ENCODE results near the gene TMEM141.

TMEM141 gene
- 2.8 to 13.3 (median 7.4) reads per million in 18 experiments for total RNA-seq

- DNase-seq, result peak; percentile 99 to 100
Observed at GRCh38 chr9:136790640-136791515, at the start of gene TMEM141. TSS of gene TMEM141 (plus strand) at chr9:136791344. CDS start at chr9:136791371, 27 bp downstream.

DNA sequence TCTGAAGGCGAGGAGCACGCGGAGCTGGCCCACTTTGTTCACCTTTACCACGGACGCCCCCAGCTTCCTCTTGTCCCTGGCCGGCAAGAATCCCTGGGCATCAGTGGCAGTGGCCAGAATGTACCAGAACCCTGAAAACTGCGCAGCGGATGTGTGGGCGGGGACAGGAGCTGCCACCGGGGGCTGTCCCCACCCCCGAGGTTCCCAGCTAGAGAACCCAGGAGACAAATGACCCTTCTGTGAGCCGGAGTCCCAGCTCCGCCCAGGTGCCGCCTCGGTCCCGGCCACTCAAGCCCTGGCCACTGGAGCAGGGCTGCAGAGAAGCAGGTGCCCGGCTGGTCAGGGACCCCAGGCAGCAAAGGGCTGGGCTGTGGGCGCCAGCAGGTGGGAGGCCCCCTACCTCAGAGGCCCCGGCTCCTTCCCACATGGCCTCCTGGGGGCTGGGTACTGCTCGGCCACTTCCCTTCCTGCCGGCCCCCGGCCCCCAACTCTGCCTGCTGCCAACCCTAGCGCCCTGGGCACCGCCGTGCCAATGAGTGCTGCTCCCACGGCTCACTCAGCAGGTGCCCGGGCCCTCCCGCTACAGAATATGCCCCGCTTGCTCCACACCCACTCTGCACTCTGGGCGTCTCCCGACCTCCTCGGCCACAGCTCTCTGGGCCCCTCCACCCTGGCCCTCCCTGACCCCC, 49.1 kb upstream of the TMEM141 start:
- DNase-seq, result peak in 1 of 2 donors; percentile 27

DNA sequence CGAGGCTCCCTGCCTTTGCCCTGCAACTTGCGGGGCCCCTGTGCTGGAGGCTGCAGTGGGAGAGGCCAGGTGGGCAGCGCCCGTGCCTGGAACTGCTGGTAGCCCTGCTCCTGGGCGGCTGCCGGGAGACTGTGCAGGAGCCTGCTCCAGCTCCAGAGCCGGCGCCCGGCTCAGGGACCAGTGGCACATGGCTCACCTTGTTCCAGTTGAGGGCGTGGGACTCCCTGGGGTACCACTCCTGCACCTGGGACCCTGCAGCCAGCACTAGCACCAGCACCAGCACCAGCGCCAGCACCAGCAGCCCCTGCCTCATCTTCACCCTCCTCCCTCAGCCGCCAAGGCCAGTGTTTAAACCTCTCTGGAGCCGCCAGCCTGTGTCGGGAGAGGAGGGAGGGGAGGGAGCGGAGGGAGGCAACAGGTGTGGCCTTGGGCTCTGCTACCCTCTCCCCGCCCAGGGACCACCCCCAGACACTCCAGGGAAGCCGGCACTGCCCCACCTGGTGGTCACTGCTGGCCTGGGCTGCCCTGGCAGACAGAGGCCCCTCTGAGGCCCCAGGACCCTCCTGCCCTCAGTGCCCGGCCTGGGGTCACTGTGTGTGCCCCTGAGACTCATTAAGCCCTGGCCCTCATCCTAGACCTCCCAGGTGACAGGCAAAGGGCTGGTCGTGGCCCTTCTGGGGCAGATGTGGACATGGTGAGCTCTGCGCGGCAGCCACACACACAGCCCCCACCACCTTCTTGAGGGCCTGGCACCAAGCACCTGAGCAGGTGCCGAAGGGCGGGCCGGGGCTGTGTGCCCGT, 48.4 kb upstream of the TMEM141 start, which contains the start of gene LCN10:
Gene LCN10 (minus strand): TSS at position 350 of the 801 bp plus-strand sequence. CDS start 37 bp downstream, at position 313.
- DNase-seq, result no peak

- no peak for DNase-seq
Observed at GRCh38 chr9:136743639-136744211, 47.4 kb upstream of the TMEM141 start.

DNA sequence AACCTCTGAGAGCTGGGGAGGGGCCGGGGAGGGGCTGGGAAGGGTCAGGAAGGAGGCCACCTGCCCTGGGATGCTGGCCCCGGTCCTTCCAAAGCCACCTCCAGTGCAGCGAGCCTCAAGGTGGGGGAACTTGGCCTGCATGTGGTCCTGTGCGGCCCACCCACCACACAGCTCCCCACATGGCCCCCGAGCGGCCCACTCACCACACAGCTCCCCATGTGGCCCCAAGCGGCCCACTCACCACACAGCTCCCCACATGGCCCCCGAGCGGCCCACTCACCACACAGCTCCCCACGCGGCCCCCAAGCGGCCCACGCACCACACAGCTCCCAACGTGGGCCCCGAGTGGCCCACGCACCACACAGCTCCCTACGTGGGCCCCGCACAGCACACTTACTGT, 46.4 kb upstream of the TMEM141 start:
- DNase-seq, result no peak

DNA sequence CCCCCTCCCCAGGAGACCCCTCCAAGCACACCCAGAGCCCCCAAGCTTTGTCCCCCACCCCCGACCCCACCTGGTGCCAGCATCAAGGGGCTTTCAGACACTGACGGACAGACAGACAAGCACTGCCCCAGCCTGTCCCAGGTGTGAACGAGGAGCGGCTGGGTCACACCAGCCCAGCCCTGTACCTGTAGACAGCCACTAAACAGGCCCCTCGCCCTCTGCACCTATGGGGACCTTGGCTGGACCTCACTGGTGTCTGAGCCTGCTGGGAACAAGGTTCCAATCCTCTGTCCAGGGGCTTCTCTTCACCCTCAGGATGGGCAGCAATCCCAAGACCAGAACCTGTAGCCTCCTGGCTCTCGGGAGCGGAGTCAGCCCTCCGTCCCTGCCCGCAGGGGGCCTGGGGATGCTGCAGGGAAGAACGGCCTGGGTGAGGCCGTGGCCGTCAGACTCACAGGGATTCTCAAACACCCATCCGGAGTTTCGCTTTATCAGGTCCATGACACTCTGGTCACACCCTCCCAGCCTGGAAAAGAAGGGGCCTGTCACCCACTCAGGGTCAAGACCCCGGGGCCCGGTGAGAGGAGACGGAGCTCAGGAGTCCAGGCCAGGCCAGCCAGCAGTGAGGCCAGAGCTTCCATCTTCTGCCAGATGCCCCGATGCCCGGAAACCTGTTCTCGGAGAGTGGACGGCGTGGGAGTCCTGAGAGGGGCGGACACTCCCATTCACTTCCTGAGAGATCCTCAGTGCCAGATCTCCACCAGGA, 45.6 kb upstream of the TMEM141 start:
- DNase-seq, result no peak

GRCh38 chr9:136746155-136746490, 45.0 kb upstream of the TMEM141 start:
- DNase-seq, result no peak

- no peak for DNase-seq
Observed at GRCh38 chr9:136746621-136747020, 44.5 kb upstream of the TMEM141 start.

DNA sequence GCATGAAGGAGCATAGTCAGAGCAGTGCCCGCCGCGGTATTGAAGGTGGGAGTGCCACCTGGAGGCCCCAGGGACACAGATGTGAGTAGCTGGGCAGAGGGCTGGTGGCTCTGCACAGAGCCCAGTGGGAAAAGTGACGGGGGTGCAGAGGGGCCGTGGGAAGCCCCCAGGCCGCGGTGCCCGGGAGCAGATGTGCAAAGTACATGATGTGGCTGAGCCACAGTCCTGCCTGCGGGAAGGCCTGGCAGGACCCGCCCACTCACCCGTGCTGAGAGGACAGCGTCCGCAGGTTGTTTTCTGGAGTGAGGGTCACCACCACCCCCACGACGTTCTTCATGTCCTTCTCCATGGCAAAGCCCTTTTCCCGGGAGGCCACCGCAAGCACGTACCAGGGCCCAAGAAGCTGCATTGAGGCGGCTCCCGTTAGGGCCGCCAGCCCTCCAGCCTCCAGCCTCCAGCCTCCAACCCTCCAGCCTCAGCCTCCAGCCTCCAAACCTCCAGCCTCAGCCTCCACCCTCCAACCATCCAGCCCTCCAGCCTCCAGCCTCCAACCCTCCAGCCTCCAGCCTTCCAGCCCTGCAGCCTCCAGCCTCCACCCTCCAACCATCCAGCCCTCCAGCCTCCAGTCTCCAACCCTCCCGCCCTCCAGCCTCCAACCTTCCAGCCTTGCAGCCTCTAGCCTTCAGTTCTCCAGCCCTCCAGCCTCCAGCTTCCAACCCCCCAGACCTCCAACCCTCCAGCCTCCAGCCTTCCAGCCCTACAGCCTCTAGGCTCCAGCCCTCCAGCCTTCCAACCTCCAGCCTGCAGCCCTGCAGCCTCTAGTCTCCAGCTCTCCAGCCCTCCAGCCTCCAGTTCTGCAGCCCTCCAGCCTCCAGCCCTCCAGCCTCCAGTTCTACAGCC, 43.7 kb upstream of the TMEM141 start:
- no peak for DNase-seq

DNA sequence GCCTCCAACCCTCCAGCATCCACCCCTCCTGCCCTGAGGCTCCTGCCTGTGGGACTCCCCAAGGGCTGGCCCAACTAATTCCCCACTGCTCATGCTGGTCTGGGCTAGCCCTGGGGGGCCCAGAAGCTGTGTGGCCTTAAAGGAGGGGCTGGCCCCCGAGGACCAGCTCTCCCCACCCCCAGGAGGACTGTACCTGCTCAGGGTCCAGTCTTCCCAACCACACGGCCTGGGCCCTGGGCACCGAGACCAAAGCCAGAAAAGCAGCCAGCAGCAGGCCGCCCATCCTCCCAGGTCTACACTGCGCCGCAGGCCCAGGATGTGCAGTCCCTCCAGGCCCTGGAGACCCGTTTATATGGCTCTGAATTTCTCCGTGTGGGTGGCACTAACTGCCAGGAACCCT, 42.9 kb upstream of the TMEM141 start, which contains the start of gene LCN6:
Gene LCN6 (minus strand): TSS at position 325 of the 400 bp plus-strand sequence. CDS start 42 bp downstream, at position 283.
- no peak for DNase-seq

DNA sequence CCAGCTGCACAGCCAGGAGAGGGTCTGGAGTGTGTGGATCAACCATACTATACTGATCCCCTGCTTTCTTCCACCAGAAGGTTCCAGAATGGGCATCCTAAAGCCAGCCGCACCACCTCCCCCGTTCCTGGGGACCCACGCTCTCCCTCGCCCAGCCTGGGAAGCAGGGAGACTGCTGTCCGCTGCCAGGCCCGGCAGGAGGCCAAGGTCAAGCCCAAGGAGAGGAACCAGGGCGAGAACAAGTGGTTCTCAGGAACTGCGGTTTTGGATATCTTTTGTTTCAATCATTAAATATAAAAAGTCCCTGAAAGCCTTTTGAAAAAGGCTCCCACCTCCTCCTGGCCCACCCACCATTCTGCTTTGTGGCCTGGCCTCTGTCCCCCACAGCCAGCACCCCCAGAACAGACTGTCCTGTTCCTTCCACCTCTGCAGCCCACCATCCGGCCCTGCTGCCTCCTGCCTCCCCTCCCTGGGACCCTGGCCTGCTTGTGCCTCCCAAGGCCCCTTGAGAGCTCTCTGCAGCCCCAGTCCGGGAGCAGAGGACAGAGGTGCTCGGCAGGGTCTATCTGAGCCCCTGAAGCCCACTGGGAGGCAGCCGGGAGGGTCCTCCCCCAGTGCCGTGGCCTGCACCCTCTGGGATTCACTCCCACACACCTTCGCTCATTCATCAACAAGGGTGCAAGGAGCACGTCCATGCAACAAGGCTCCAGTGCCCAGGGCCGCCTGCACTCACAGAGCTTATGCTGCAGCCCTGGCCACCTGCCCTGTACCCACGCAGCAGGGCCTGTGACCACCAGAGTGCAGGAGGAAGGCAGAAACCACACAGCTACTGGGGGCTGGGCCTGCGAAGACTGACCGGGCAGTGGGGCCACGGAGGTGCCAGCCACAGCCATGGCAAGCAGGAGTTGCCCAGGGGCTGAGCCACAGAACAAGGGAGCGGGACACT, 42.2 kb upstream of the TMEM141 start:
- DNase-seq, result no peak

DNA sequence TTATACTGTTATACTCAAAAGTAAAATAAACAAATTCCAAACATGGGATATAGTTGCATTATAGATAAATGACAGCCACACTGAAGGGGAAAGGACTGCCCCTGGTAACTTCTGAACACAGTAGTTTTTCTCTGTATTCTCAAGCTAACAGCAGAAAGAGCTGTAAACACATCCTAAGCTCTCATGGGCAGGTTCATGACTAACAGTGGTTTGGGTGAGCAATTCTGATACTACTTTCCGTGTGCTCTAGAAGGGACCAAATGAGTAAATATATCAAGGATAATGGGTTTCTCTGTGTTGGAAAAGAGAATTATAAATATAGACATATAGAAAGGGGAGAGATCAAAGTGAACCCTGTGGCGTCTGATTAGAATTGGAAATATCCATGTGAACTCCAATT, 40.6 kb upstream of the TMEM141 start:
- no peak for DNase-seq

DNA sequence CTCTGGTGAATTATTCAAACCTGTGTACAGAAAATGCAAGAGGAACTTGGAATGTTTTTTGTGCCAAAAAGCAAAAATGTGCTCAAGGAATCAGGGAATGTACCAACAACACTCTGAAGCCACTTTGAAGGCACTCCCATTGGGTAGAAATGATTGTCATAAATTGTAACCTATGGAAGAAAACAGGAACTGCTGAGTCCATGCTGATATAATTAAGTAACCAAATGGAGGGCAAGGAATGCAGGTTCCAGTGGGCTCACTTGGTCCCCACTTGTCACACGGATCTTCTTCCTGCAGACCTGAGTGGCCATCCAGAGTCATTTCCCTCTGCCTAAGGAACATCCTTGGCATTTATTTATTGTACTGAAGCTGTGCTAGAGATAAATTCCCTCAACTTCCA, 39.9 kb upstream of the TMEM141 start:
- no peak for DNase-seq

DNA sequence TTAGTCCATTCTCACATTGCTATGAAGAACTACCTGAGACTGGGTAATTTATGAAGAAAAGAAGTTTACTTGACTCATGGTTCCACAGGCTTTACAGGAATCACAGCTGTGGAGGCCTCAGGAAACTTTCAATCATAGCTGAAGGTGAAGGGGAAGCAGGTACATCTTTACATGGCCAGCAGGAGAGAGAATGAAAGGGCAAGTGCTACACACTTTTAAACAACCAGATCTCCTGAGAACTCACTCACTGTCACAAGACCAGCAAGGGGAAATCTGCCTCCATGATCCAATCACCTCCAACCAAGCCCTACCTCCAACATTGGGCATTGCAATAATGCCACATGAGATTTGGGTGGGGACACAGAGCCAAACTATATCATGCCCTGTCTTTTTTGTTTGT, 39.3 kb upstream of the TMEM141 start:
- DNase-seq, result no peak

- no peak for DNase-seq
Observed at GRCh38 chr9:136753371-136754058, 37.6 kb upstream of the TMEM141 start.

DNA sequence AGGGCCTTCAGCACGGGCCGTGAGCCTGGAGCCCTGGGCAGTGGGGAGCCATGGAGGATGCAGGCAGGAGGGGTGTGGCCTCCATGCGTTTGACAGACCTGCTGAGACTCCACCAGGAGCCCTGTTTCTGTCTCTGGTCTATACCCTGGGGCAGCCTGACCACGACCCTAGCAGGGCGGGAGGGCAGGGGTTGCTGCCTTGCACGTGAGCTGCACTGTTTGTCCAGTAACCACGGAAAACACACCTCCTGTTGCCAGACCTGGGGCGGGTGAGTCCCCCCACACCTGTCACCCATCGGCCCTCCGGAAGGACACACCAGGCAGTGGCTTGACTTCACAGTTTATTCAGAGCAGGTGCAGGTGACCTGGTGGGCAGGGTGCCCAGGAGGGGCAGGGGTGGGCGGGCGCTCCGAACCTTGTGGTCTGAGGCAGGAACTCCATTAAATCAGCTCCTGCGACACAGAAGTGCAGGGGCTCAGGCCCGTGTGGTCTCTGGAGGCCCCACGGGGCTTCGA, 37.0 kb upstream of the TMEM141 start:
- no peak for DNase-seq

- DNase-seq, result no peak
Observed at GRCh38 chr9:136754626-136755301, 36.4 kb upstream of the TMEM141 start.

All from inflammatory macrophage (primary cell).